ENCODE measurements around the gene IGLON5.

GRCh38 chr19:51366389-51367254, 55.2 kb downstream of the IGLON5 start:
- TF ChIP-seq POLR2AphosphoS5 (IDR thresholded peaks at IDR 0.05), result peak; percentile 78
- TF ChIP-seq, protein P1, sequence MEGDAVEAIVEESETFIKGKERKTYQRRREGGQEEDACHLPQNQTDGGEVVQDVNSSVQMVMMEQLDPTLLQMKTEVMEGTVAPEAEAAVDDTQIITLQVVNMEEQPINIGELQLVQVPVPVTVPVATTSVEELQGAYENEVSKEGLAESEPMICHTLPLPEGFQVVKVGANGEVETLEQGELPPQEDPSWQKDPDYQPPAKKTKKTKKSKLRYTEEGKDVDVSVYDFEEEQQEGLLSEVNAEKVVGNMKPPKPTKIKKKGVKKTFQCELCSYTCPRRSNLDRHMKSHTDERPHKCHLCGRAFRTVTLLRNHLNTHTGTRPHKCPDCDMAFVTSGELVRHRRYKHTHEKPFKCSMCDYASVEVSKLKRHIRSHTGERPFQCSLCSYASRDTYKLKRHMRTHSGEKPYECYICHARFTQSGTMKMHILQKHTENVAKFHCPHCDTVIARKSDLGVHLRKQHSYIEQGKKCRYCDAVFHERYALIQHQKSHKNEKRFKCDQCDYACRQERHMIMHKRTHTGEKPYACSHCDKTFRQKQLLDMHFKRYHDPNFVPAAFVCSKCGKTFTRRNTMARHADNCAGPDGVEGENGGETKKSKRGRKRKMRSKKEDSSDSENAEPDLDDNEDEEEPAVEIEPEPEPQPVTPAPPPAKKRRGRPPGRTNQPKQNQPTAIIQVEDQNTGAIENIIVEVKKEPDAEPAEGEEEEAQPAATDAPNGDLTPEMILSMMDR (IDR thresholded peaks at IDR 0.05), result no peak

Measured in gastroesophageal sphincter (tissue), 3 donors.